K562 (cell line): ENCODE measurements around the gene TUBA1A. TPM values are rescaled to one million over a fixed set of nuclear protein-coding genes. Genes with fewer than 3 reads are reported as not detected.

Experiments
- GABPA ChIP-seq: fragments of 200-800 bp; sonication (Bioruptor generic); conservative IDR thresholded peaks from 2 replicates; pipeline ENCODE4 v1.6.1; 2016; ENCODE audit warnings: low read depth, missing genetic modification characterization, missing compliant biosample characterization
- NCOA2 ChIP-seq, 2 experiments: fragments of 450-650 bp; IDR thresholded peaks; 2 replicates each; pipeline ENCODE4 v1.6.1; 2018; ENCODE audit warnings: mild to moderate bottlenecking in 2 of 2, moderate library complexity in 1 of 2; ENCODE audit not compliant: partially characterized antibody in 2 of 2
- XRCC4 ChIP-seq: IDR thresholded peaks from one replicate; pipeline ENCODE4 v1.6.1; 2011; ENCODE audit not compliant: insufficient read depth, insufficient read length; ENCODE audit errors: extremely low read depth
- ZNF316 ChIP-seq: fragments of 450-650 bp; IDR thresholded peaks from 2 replicates; pipeline ENCODE4 v1.6.1; 2016
- ZSCAN32 ChIP-seq: fragments of 450-650 bp; formaldehyde crosslinking; IDR thresholded peaks from 2 replicates; pipeline ENCODE4 v1.4.0; 2020; ENCODE audit warnings: mild to moderate bottlenecking, moderate library complexity
- polyA plus RNA-seq, 8 experiments: library from polyadenylated mRNA; depleted of rRNA in 4 of 8; stranded (reverse) in 5 of 8; unstranded in 3 of 8; fragments of >200 nt; fragmentation: Nextera tagmentation in 2 of 8; fragmentation: Illumina TruSeq in 1 of 8; extraction: Ambion mirVana in 2 of 8; extraction: Trizol in 1 of 8; gene quantifications; 2 replicates each; pipeline versions ENCODE4 v1.2.1 to v1.2.3, GENCODE V29; 2011 to 2014; ENCODE audit warnings: inconsistent platforms in 1 of 8, missing spikeins in 1 of 8
- total RNA-seq, 7 experiments: library from RNA; depleted of rRNA in 6 of 7; stranded (reverse); fragments of >200 nt in 6 of 7; fragmentation: Illumina TruSeq in 2 of 7; extraction: Trizol in 2 of 7; gene quantifications; 2 replicates each; pipeline versions ENCODE4 v1.2.1 to v1.2.3, GENCODE V29; 2011 to 2021; ENCODE audit warnings: low replicate concordance in 1 of 7
- TF ChIP-seq, protein P1 (sequence below), 2 experiments: fragments of 450-650 bp; IDR thresholded peaks; 2 replicates each; pipeline ENCODE4 v1.6.1; 2016; ENCODE audit warnings: mild to moderate bottlenecking in 2 of 2, borderline replicate concordance in 1 of 2, low read depth in 1 of 2, moderate library complexity in 1 of 2
- TF ChIP-seq, protein P2 (sequence below): fragments of 450-650 bp; IDR thresholded peaks from 2 replicates; pipeline ENCODE4 v1.6.1; 2018; ENCODE audit not compliant: partially characterized antibody
- TF ChIP-seq, protein P3 (sequence below): sonication (generic); formaldehyde crosslinking; IDR thresholded peaks from 2 replicates; pipeline ENCODE4 v1.8.1; 2023; ENCODE audit warnings: mild to moderate bottlenecking, missing genetic modification reagents
- TF ChIP-seq, protein P4 (sequence below): fragments of 250-450 bp; sonication (Bioruptor Pico); IDR thresholded peaks from 2 replicates; pipeline ENCODE4 v1.8.0; 2021; ENCODE audit warnings: moderate library complexity, mild to moderate bottlenecking, inconsistent platforms

The TUBA1A gene
- total and polyA plus RNA-seq, 9 of the 15 experiments (the other 6 are each of a cell fraction or from before 2014, with no cell fraction given): 7.4 to 45.1 (median 11.9) TPM

DNA sequence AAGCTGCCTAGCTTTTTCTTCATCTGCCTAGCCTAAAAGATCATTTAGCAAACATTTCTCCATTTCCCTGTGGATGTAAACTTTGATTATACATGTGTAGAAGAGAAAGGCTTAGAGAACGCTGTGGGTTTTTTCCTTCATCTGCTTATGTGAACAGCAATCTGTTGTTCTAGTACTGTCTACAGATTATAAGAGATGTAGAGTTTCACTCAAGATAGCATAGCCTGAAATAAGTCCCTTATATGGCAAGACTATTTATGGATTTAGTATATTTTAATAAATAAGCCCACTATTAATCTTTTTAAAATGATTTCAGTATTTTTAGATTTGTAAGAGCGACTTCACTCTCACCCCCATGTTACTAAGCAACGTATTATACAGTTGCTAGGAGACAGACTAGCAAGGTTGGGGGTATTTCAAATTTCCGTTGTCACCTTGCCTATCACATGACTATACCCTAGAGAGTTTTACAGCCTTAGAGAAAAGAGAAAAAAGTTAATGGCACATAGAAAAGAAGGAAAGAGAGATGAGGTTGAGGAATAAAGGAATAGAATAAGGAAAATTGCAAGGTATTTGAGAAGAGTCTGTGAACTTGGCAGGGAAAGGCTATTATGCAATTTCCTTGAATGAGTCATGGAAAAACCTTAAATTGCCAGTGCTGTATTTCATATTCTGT, 12.2 kb upstream of the TUBA1A start (continued):
- TF ChIP-seq ZNF316 (peak; percentile 85), ZSCAN32 (CRISPR knock-in tag) (no peak), XRCC4 (no peak), GABPA (tag) (peak; percentile 56), NCOA2 (IDR thresholded peaks at IDR 0.05; ENCODE audit: partially characterized antibody in 2 of 2) (no peak)
- TF ChIP-seq, protein P1, sequence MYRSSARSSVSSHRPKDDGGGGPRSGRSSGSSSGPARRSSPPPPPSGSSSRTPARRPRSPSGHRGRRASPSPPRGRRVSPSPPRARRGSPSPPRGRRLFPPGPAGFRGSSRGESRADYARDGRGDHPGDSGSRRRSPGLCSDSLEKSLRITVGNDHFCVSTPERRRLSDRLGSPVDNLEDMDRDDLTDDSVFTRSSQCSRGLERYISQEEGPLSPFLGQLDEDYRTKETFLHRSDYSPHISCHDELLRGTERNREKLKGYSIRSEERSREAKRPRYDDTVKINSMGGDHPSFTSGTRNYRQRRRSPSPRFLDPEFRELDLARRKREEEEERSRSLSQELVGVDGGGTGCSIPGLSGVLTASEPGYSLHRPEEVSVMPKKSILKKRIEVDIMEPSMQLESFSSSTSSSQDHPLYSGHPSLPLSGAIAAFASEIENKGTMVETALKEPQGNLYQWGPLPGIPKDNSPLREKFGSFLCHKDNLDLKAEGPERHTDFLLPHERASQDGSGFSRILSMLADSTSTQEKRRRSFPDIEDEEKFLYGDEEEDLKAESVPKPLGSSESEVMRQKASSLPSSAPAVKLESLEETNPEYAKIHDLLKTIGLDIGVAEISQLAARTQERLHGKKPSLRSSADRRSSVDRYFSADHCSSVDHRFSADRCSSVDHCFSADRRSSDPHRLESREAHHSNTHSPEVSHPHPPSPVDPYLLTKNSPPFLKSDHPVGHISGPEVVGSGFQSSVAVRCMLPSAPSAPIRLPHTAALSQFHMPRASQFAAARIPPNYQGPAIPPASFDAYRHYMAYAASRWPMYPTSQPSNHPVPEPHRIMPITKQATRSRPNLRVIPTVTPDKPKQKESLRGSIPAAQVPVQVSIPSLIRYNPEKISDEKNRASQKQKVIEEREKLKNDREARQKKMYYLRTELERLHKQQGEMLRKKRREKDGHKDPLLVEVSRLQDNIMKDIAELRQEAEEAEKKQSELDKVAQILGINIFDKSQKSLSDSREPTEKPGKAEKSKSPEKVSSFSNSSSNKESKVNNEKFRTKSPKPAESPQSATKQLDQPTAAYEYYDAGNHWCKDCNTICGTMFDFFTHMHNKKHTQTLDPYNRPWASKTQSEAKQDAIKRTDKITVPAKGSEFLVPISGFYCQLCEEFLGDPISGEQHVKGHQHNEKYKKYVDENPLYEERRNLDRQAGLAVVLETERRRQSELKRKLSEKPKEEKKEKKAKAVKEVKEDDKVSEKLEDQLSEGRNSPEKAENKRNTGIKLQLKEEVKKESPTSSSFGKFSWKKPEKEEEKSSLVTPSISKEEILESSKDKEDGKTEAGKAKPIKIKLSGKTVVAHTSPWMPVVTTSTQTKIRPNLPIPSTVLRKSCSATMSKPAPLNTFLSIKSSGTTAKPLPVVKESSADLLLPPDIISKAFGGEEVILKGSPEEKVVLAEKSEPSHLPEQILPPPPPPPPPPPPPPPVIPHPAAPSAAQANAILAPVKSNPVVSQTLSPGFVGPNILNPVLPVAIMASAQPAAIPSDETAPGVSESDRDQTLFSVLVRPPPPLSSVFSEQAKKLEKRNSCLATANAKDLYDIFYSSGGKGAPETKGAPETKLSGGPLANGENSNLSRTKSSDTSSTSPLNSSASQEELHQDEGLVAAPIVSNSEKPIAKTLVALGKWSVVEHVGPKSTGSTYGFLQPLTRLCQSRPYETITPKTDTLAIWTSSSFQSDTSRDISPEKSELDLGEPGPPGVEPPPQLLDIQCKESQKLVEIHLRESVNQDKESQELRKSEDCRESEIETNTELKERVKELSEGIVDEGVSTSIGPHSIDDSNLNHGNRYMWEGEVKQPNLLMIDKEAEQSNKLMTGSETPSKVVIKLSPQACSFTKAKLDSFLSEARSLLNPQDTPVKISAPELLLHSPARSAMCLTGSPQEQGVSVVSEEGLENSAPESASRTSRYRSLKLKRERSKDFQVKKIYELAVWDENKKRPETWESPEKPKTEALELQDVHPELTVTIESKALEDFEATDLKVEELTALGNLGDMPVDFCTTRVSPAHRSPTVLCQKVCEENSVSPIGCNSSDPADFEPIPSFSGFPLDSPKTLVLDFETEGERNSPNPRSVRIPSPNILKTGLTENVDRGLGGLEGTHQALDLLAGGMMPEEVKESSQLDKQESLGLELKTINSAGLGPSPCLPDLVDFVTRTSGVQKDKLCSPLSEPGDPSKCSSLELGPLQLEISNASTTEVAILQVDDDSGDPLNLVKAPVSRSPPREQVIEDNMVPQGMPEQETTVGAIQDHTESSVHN (IDR thresholded peaks at IDR 0.05; ENCODE audit: borderline replicate concordance in 1 of 2, low read depth in 1 of 2): no peak
- TF ChIP-seq, protein P2, sequence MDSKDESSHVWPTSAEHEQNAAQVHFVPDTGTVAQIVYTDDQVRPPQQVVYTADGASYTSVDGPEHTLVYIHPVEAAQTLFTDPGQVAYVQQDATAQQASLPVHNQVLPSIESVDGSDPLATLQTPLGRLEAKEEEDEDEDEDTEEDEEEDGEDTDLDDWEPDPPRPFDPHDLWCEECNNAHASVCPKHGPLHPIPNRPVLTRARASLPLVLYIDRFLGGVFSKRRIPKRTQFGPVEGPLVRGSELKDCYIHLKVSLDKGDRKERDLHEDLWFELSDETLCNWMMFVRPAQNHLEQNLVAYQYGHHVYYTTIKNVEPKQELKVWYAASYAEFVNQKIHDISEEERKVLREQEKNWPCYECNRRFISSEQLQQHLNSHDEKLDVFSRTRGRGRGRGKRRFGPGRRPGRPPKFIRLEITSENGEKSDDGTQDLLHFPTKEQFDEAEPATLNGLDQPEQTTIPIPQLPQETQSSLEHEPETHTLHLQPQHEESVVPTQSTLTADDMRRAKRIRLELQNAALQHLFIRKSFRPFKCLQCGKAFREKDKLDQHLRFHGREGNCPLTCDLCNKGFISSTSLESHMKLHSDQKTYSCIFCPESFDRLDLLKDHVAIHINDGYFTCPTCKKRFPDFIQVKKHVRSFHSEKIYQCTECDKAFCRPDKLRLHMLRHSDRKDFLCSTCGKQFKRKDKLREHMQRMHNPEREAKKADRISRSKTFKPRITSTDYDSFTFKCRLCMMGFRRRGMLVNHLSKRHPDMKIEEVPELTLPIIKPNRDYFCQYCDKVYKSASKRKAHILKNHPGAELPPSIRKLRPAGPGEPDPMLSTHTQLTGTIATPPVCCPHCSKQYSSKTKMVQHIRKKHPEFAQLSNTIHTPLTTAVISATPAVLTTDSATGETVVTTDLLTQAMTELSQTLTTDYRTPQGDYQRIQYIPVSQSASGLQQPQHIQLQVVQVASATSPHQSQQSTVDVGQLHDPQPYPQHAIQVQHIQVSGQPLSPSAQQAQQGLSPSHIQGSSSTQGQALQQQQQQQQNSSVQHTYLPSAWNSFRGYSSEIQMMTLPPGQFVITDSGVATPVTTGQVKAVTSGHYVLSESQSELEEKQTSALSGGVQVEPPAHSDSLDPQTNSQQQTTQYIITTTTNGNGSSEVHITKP: peak; percentile 38
- TF ChIP-seq, protein P3, sequence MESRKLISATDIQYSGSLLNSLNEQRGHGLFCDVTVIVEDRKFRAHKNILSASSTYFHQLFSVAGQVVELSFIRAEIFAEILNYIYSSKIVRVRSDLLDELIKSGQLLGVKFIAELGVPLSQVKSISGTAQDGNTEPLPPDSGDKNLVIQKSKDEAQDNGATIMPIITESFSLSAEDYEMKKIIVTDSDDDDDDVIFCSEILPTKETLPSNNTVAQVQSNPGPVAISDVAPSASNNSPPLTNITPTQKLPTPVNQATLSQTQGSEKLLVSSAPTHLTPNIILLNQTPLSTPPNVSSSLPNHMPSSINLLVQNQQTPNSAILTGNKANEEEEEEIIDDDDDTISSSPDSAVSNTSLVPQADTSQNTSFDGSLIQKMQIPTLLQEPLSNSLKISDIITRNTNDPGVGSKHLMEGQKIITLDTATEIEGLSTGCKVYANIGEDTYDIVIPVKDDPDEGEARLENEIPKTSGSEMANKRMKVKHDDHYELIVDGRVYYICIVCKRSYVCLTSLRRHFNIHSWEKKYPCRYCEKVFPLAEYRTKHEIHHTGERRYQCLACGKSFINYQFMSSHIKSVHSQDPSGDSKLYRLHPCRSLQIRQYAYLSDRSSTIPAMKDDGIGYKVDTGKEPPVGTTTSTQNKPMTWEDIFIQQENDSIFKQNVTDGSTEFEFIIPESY (CRISPR knock-in tag): no peak
- TF ChIP-seq, protein P4, sequence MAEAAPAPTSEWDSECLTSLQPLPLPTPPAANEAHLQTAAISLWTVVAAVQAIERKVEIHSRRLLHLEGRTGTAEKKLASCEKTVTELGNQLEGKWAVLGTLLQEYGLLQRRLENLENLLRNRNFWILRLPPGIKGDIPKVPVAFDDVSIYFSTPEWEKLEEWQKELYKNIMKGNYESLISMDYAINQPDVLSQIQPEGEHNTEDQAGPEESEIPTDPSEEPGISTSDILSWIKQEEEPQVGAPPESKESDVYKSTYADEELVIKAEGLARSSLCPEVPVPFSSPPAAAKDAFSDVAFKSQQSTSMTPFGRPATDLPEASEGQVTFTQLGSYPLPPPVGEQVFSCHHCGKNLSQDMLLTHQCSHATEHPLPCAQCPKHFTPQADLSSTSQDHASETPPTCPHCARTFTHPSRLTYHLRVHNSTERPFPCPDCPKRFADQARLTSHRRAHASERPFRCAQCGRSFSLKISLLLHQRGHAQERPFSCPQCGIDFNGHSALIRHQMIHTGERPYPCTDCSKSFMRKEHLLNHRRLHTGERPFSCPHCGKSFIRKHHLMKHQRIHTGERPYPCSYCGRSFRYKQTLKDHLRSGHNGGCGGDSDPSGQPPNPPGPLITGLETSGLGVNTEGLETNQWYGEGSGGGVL: no peak
